ENCODE measurements around the gene THAP2.

THAP2 gene

GRCh38 chr12:71655907-71656306 is 8.2 kb upstream of the THAP2 start:
- no peak overlapping the region for H3K4me3 ChIP-seq (ENCODE audit: low read depth, low read length)
- no peak for DNase-seq (ENCODE audit: low read depth)
- no peak for TF ChIP-seq CTCF (IDR thresholded peaks at IDR 0.05; ENCODE audit: low read depth, low read length, missing control alignments)

- TF ChIP-seq CTCF (IDR thresholded peaks at IDR 0.05; ENCODE audit: low read depth, low read length, missing control alignments) = no peak
- H3K4me3 ChIP-seq (ENCODE audit: low read depth, low read length) = no peak overlapping the region
- no peak for DNase-seq (ENCODE audit: low read depth)
Measured at GRCh38 chr12:71656740-71657139, 7.4 kb upstream of the THAP2 start.

GRCh38 chr12:71661977-71662530 is 2.0 kb upstream of the THAP2 start:
- H3K4me3 ChIP-seq (ENCODE audit: low read depth, low read length) = peak overlapping the region; percentile 78
- DNase-seq (ENCODE audit: low read depth) = no peak
- TF ChIP-seq CTCF (IDR thresholded peaks at IDR 0.05; ENCODE audit: low read depth, low read length, missing control alignments) = no peak

- no peak for TF ChIP-seq CTCF (IDR thresholded peaks at IDR 0.05; ENCODE audit: low read depth, low read length, missing control alignments)
- peak; percentile 29 for DNase-seq (ENCODE audit: low read depth)
- peak overlapping the region; percentile 78 for H3K4me3 ChIP-seq (ENCODE audit: low read depth, low read length)
Measured at GRCh38 chr12:71662849-71663560, 1.1 kb upstream of the THAP2 start.

GRCh38 chr12:71664411-71665089 is 449 bp downstream of the THAP2 start:
- no peak for TF ChIP-seq CTCF (IDR thresholded peaks at IDR 0.05; ENCODE audit: low read depth, low read length, missing control alignments)
- no peak for DNase-seq (ENCODE audit: low read depth)
- peak overlapping the region; percentile 78 for H3K4me3 ChIP-seq (ENCODE audit: low read depth, low read length)

- H3K4me3 ChIP-seq (ENCODE audit: low read depth, low read length) = peak overlapping the region; percentile 78
- TF ChIP-seq CTCF (IDR thresholded peaks at IDR 0.05; ENCODE audit: low read depth, low read length, missing control alignments) = no peak
- DNase-seq (ENCODE audit: low read depth) = no peak
Measured at GRCh38 chr12:71665090-71665463, 976 bp downstream of the THAP2 start.
